GM23248 (cell line): ENCODE results near the gene EVX2.

Experiments
- EZH2 ChIP-seq: fragments of 200-600 bp; sonication (generic); IDR thresholded peaks from 2 replicates; pipeline ENCODE4 v1.6.1; 2018; ENCODE audit warnings: antibody characterized with exemption, mild to moderate bottlenecking; ENCODE audit not compliant: insufficient read depth, poor library complexity, severe bottlenecking
- EZH2phosphoT487 ChIP-seq: fragments of 200-600 bp; sonication (generic); IDR thresholded peaks from 2 replicates; pipeline ENCODE4 v1.6.1; 2018; ENCODE audit warnings: antibody characterized with exemption, moderate library complexity, mild to moderate bottlenecking, low read depth; ENCODE audit not compliant: insufficient read depth

DNA sequence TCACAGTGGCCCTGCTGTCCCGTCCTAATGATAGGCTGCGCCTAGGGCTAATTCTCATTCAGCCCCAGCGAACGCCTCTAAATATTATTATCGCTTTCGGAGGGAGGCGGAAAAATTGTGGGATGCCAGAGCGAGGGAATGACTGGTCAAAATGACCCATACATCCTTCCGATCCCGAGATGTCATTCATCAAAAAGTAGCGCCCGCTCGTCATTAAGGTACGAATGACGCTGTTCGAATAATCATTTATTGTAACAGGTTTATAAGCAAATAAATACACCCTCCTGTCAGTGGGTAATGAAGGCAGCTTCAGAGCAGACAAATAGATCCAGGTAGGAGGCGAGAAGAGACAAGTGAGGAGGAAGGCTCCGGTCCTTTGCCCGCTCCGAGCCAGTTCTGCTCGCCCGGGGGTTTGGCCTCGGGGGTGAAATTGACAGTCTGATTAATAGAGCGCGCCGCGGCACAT, at the start of gene EVX2:
- TF ChIP-seq EZH2phosphoT487 (0 out of 2 replicates have a peak, but pooled peaks have one; percentile 21), EZH2 (peak; percentile 82)
